ENCODE data around the gene PDGFRB.

DNA sequence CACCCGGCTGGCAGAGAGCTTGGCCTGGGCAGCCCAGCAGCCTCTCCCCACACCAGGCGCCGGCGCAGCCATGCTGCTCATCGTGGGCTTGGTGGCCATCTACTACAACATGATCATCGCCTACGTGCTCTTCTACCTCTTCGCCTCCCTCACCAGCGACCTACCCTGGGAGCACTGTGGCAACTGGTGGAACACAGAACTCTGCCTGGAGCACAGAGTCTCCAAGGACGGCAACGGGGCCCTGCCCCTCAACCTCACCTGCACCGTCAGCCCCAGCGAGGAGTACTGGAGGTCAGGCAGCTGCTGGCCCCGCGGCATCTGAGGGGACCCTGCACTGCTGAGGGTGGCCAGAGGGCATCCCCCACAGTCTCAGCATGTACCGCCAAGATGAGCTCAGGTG lies 41.3 kb upstream of the PDGFRB start:
- no peak for TF ChIP-seq EZH2phosphoT487 (IDR thresholded peaks at IDR 0.05; ENCODE audit: low read depth)
- TF ChIP-seq, protein P1, sequence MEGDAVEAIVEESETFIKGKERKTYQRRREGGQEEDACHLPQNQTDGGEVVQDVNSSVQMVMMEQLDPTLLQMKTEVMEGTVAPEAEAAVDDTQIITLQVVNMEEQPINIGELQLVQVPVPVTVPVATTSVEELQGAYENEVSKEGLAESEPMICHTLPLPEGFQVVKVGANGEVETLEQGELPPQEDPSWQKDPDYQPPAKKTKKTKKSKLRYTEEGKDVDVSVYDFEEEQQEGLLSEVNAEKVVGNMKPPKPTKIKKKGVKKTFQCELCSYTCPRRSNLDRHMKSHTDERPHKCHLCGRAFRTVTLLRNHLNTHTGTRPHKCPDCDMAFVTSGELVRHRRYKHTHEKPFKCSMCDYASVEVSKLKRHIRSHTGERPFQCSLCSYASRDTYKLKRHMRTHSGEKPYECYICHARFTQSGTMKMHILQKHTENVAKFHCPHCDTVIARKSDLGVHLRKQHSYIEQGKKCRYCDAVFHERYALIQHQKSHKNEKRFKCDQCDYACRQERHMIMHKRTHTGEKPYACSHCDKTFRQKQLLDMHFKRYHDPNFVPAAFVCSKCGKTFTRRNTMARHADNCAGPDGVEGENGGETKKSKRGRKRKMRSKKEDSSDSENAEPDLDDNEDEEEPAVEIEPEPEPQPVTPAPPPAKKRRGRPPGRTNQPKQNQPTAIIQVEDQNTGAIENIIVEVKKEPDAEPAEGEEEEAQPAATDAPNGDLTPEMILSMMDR (IDR thresholded peaks at IDR 0.05; ENCODE audit: low read depth, low read length): no peak
